GM10266 (cell line): Measurements from ENCODE around the gene GRIP2.

ENCODE experiments used
- DNase-seq: peaks from one replicate; pipeline ENCODE4 v3.0.0; 2012; ENCODE audit errors: extremely low spot score
- TF ChIP-seq, protein P1 (sequence below): IDR thresholded peaks from 2 replicates; pipeline ENCODE4 v1.5.1; 2012; ENCODE audit warnings: mild to moderate bottlenecking, low read depth; ENCODE audit not compliant: control insufficient read depth, insufficient read depth; ENCODE audit errors: missing control alignments

Gene GRIP2

DNA sequence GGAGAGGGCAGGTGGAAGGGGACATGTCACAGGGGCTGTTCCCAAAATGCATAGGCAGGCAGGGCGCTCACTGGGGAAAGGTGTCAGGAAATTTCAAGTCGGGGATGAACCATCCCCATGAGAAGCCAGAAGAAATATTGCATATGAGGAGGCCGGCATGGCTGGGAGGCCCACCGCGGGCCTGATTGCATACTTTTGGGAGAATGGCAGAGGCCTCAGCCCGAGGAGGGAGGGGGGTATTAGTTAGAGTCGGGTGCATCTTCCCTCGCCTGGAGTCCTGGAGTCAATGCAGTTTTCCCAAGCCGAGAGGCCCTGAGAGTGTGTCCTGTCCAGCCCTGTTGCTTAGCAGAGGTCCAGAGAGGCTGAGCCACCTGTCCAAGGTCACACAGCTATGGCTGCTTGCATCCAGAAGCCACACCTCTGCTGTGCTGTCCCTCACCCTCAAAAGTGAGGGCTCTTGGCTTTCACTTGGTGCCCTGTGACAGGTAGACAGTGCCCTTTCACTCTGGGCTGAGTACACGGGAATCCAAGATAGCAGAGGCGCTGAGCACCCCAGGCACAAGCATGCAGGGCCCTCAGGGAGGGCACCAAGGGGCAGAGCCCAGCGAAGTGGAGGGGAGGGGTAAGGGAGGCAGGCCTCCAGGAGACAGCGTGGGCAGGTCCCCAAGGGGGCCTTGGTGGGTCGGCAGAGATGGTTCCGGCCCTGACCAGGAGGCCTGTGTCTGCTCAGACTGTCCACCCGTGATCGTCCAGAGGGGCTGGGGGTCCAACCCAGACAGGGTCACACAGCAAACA lies 48.5 kb downstream of the GRIP2 start:
- TF ChIP-seq, protein P1, sequence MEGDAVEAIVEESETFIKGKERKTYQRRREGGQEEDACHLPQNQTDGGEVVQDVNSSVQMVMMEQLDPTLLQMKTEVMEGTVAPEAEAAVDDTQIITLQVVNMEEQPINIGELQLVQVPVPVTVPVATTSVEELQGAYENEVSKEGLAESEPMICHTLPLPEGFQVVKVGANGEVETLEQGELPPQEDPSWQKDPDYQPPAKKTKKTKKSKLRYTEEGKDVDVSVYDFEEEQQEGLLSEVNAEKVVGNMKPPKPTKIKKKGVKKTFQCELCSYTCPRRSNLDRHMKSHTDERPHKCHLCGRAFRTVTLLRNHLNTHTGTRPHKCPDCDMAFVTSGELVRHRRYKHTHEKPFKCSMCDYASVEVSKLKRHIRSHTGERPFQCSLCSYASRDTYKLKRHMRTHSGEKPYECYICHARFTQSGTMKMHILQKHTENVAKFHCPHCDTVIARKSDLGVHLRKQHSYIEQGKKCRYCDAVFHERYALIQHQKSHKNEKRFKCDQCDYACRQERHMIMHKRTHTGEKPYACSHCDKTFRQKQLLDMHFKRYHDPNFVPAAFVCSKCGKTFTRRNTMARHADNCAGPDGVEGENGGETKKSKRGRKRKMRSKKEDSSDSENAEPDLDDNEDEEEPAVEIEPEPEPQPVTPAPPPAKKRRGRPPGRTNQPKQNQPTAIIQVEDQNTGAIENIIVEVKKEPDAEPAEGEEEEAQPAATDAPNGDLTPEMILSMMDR: no peak
- DNase-seq: no peak

DNA sequence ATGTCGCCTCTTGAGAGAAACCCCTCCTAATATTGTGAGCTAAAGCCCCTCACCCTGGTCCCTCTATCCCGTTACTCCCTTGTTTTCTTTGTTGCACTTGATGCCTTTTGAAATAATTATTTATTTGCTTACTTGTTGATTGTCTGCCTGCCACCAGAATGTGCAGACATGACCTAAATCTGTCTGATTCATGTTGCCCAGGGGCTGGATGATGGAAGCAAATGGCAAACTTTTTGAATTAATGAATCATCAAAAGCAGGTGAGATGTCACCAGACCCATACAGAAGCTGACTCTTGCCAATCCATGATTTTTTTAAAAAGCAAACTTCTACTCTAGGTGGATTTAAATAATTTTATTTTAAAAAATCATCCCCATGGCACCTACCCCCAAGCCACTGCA lies 49.3 kb downstream of the GRIP2 start:
- no peak for DNase-seq
- TF ChIP-seq, protein P1: no peak

DNA sequence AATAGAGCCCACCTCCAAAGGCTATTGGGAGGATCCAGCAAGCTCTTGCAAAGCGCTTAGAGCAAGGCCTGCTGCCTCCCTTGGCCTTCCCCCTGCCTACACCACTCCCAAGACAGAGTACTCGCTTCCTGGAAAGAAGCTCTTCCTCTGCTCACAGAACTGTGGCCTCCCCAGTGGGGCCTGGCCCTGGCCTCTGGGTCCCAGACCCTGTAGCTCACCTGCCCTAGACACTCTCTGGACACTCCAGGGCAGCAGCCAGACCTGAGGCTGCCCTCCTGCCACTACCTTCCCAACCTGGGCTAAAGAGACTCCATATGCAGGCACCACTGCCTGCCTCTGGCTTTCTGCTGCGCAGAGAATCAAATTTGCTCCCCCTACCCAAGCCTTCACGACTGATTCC lies 49.9 kb downstream of the GRIP2 start:
- DNase-seq: no peak
- TF ChIP-seq, protein P1: no peak

DNA sequence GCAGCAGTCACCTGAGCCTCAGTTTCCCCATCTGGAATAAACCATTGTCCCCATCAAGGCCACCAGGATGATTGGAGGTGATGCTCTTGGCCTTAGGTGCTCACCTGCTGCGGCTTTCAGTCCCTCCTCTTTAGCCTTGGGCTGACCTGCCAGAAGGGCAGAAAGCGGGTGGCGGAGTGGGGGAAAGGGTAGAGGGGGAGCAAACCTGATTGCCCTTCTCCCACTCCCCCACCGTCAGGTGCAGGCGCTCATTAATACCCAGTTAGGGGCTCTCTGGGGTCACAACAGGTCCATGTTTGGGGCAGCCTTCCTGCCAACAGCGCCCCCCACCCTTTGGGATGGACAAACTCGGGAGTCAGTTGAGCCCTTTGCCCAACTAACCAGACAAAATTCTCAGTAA lies 50.5 kb downstream of the GRIP2 start:
- TF ChIP-seq, protein P1: no peak
- DNase-seq: no peak

DNA sequence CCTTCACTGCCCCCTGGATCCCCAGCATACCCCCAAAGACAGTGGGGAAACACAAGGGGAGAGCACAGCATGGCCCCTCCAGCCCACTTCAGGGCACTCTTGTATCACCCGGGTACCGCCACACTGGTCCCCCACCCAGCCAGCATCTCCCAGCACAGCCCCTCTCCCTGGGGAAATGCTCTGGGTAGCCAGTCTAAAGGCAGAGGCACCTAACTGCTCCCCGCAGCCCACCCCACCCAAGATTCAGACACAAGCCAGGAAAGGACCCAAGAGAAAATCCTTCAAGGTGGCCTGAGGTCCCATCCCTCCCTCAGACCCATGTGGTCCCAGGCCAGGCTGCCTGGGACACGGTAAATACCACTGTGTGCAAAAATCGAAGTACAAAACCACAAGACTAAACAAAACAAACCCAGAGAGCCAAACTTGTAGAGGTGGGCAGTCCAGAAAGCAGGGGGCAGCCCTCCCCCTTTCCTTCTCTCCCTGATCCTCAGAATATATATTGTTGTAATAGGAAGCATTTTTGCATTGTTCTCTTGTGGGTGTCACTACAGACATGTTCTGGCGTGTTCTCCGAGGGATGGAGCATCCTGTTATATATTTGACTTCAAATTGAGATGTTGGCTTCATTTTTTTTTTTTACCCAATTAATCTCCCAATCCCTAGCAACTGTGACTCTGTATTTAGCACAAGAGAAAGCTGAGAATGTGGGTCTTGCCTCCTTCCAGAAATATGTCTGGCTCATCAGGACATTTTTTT lies 51.7 kb downstream of the GRIP2 start:
- TF ChIP-seq, protein P1: no peak
- DNase-seq: no peak

DNA sequence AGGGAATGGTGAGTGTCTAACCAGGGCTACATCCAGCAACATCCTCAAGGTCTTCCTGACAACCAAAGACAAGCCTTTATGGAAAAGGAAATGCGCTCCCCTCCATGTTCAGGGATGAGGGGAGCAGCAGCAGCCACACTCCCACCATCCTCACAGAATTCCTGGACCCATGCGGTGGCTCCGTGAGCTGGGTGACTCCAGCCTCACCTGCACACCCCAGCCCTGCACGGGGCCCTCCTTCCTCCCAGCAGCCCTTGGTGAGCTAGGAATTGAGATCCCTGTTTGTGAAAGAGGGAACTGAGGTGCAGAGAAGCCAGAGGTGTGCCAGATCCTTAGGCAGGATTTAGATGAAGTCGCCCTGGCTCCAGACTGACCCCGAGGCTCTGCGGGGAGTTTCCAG lies 52.3 kb downstream of the GRIP2 start:
- TF ChIP-seq, protein P1: no peak
- no peak for DNase-seq

DNA sequence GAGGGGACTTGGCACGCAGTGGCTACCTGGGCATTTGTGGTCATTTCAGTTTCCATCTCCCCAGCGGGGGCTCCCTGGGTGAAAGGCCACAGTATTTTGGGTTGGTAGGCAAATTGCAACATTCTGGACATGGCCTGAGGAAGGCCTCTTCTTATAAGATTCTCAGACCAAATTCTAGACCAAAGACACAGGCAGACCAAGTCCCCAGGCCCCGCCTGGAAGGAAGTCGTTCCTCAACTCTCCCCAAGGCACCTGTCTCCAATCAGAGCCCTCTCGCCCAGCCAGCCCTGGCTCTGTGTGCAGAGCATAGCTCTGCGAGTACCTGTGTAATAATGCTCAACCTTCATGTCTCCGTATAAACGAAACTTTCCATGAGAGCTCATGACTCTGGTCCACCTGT lies 53.1 kb downstream of the GRIP2 start:
- no peak for DNase-seq
- TF ChIP-seq, protein P1: no peak
